ENCODE measurements around the gene SLC19A1. TPM values are rescaled to one million over a fixed set of nuclear protein-coding genes. Genes with fewer than 3 reads are reported as not detected.

SLC19A1 gene
- total RNA-seq, 4 donors from 2014 or later: 10.7 to 70.8 (median 30.5) TPM

DNA sequence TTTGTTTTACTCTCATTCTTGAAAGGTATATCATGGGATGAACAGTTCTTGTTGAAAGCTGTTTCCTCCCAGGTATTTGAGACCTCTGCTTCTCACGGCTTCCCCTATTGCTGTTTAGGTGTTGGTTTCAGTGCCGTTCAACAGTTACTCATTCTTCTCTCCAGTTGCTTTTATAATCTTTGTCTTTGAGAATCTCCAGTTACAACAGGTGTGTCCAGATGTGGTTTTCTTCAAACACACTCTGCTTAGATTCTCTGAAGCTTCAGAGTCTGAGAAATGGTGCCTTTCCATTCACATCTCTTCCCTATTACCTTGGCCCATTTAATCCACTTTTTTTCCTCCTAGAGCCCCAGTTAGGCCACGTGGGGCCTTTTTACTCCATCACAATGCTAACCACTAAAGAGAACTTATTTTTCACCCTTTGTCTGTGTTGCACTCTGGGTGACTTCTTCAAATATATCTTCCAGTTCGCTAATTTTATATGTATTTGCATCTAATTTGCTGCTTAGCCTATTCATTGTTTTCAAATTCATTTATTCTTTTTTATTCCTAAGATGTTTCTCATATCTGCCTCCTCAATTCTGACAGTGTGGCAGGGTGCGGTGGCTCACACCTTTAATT is 46.7 kb upstream of the SLC19A1 start:
- peaks cover 0 to 19% (median 4%) of the 10 kb centered on the region in 4 donors for H3K4me1 ChIP-seq
- H3K9me3 ChIP-seq: no peaks in the 10 kb centered on the region
- no peak overlapping the region for H3K27ac ChIP-seq
- no peaks in the 10 kb centered on the region for H3K27me3 ChIP-seq
- H3K36me3 ChIP-seq: no peaks in the 10 kb centered on the region
- no peak overlapping the region for H3K4me3 ChIP-seq
- no peak for DNase-seq
- TF ChIP-seq, protein P1, sequence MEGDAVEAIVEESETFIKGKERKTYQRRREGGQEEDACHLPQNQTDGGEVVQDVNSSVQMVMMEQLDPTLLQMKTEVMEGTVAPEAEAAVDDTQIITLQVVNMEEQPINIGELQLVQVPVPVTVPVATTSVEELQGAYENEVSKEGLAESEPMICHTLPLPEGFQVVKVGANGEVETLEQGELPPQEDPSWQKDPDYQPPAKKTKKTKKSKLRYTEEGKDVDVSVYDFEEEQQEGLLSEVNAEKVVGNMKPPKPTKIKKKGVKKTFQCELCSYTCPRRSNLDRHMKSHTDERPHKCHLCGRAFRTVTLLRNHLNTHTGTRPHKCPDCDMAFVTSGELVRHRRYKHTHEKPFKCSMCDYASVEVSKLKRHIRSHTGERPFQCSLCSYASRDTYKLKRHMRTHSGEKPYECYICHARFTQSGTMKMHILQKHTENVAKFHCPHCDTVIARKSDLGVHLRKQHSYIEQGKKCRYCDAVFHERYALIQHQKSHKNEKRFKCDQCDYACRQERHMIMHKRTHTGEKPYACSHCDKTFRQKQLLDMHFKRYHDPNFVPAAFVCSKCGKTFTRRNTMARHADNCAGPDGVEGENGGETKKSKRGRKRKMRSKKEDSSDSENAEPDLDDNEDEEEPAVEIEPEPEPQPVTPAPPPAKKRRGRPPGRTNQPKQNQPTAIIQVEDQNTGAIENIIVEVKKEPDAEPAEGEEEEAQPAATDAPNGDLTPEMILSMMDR (IDR thresholded peaks at IDR 0.05): no peak
- TF ChIP-seq POLR2A (IDR thresholded peaks at IDR 0.05): no peak

DNA sequence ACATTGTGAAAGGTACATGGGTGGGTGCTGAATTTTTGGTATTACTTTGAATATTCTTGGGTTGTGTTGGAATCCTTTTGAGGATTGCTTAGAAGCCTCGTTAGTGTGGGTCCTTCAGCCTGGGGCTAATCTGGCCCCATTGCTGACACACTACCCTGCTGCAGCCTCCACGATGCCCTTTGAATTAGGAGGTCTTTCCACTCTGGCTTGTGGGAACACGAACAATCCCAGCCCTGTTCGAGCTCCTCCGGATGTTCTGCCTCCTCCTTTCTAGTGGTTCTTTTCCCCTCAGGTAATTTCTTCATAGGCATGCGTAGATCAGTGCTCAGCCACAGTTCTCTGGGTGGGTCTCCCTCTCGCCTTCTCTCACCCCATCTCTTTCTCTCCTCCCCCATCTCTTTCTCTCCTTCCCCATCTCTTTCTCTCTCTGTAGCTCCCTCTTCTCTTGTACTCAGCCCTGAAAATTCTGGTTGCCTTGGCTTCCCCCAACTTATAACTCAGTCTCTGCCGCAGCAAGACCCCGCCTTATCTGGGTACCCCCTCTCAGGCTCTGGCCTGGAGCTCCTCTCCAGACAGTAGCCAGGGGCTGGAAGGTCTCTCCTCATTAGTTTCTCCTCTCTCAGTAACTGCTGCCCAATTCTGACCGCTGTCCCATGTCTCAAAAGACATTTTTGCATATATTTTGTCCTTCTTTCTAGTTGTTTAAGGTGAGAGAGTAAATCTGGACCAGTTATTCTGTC is 46.0 kb upstream of the SLC19A1 start:
- H3K27me3 ChIP-seq: no peaks in the 10 kb centered on the region
- no peak for DNase-seq

DNA sequence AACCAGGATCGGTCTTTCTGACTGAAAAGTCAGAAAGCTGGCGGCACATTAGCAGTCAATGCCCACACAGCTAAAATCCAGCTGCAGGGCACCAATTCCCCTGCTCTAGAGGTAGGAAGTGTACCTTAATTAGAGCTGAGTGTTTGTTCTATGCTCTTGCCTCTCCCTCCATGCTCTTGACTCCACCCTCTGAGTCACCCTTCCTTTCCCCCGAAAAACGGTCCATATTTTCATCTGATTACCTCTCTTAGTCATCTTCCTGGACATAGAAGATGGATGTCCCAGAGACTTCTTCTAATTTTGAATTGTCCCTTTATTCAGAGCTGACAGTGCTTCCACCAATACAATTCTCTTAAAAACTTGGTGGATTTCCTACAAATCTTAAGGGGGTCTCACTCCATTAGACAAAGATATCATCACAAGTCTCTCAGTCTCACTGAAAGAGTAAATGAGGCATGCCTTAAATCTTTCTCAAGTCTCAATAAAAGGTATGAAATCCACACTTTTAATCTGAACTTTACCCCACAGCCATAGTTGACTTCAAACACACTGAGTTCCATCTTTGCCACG is 44.1 kb upstream of the SLC19A1 start:
- Histone ChIP-seq H3K27ac (no peak overlapping the region), H3K36me3 (no peaks in the 10 kb centered on the region)

More for the DNA sequence above, 46.0 kb upstream of the SLC19A1 start:
- peaks cover 0 to 19% (median 4%) of the 10 kb centered on the region in 4 donors for H3K4me1 ChIP-seq
- no peaks in the 10 kb centered on the region for H3K36me3 ChIP-seq
- H3K4me3 ChIP-seq: no peak overlapping the region
- no peaks in the 10 kb centered on the region for H3K9me3 ChIP-seq
- no peak overlapping the region for H3K27ac ChIP-seq
- TF ChIP-seq POLR2A (IDR thresholded peaks at IDR 0.05): no peak
- TF ChIP-seq, protein P1 (IDR thresholded peaks at IDR 0.05): no peak

DNA sequence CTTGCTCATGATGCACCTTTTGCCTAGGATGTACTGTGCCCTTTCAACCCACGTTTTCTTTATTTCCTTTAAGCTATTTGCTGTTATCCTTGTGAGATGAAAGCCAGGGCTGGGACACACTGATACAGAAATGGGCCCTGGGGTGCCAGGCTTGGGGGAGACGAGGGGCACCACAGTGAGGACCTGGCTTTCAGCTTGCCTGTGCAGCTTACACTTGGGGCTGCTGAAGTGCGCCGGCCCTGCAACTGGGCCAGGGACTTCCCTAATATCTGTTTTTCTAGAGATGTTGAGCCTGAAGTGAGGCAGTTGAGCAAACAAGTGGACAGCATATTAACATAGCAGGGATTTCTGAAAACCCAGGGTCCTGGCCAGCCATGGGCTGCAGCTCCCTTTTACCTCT is 42.5 kb upstream of the SLC19A1 start:
- Histone ChIP-seq H3K4me1 (no peaks in the 10 kb centered on the region), H3K27ac (no peak overlapping the region), H3K36me3 (no peaks in the 10 kb centered on the region), H3K9me3 (no peaks in the 10 kb centered on the region), H3K4me3 (no peak overlapping the region), H3K27me3 (no peaks in the 10 kb centered on the region)
- DNase-seq: peak in 2 of 3 donors; percentile 23 to 26
- no peak for TF ChIP-seq POLR2A (IDR thresholded peaks at IDR 0.05)
- TF ChIP-seq, protein P1 (IDR thresholded peaks at IDR 0.05): no peak

More for the DNA sequence above, 44.1 kb upstream of the SLC19A1 start:
- Histone ChIP-seq H3K4me3 (no peak overlapping the region), H3K4me1 (peaks cover 0 to 11% (median 4%) of the 10 kb centered on the region in 4 donors), H3K9me3 (no peaks in the 10 kb centered on the region), H3K27me3 (no peaks in the 10 kb centered on the region)
- no peak for TF ChIP-seq POLR2A (IDR thresholded peaks at IDR 0.05)
- TF ChIP-seq, protein P1 (IDR thresholded peaks at IDR 0.05): no peak
- DNase-seq: no peak

DNA sequence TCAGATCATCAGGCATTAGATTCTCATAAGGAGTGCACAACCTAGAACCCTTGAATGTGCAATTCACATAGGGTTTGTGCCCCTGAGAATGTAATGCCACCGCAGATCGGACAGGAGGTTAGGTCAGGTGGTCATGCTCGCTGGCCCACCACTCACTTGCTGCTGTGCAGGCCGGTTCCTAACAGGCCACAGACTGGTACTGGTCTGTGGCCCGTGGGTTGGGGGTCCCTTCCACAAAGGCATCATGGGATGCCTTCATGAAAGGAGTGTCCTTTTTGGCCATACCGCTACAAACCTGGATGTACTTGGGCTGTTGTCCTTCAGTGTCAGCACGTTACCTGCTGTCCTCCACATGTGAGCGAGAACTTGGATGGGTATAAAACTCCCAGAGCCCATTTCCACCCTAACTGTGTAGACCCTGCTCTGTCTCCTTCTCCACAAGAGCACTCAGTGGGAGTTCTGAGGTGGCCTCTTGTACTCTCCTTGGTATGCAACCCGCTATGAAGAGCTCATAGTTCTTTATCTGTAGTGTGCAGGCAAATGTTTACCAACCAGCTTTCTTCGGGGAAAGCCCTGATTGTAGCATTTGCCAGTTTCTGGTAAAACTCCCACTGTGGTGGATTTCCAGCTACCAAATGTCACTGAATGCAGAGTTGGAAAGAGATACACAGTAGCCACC is 41.7 kb upstream of the SLC19A1 start:
- peak in 1 of 3 donors; percentile 24 for DNase-seq
- Histone ChIP-seq H3K36me3 (no peaks in the 10 kb centered on the region), H3K27me3 (no peaks in the 10 kb centered on the region), H3K4me1 (no peaks in the 10 kb centered on the region), H3K4me3 (no peak overlapping the region), H3K9me3 (no peaks in the 10 kb centered on the region), H3K27ac (no peak overlapping the region)
- TF ChIP-seq POLR2A (IDR thresholded peaks at IDR 0.05): no peak
- TF ChIP-seq, protein P1 (IDR thresholded peaks at IDR 0.05): no peak

Measured in Peyer's patch (tissue), 4 donors.